GM18870 (cell line): ENCODE measurements around the gene WDR17.

Source experiments
- ATAC-seq: cut with Tn5 transposase; IDR thresholded peaks from one replicate; pipeline ENCODE4 v1.9.1; 2021; ENCODE audit warnings: moderate library complexity; ENCODE audit not compliant: unreplicated experiment

Gene WDR17

DNA sequence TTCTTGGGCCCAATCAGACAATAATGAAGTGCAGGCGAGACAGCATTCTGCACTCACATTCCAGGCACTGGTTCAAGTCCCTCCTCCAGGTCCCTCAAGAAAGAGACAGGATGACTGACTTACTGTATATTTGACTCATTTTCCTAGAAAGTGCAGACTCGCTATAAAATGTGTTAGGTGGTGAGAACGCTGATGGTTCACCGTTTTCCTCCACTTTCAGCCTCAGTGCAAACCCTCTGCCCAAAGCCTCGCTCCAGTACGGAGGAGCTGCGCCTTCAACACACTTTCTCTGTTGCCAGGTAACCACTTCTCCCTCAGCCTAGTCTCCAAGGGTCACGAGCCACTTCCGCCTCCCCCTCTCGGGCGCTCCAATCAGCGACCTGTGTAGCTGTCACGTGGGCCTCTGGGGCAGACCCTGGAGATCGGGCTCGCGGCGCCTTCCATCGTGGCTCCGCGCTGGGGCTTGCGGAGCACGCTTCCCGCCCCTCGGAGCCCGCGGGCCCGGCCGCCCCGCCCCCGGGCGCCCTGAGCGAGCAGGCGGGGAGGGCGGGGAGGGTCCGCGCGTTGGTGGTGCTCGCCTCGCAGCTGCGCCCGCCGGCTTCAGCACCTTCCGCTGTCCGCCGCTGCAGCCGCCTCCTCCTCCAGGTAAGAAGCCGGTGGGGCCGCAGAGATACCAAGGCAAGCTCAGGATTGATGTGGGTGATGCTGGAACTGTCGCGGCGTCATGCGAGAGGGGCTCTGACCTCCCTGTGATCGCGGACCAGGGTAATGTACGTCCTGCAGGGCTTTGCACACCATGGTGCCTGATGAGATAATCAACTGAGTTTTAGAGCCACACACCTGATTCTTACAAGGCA, at the start of gene WDR17:
Gene WDR17, plus strand, starts transcription at position 407 of the 857 bp plus-strand sequence. CDS start 45,740 bp downstream, outside the sequence.
- peak; percentile 100 for ATAC-seq

- no peak for ATAC-seq
Measured at GRCh38 chr4:176016601-176017000, 49.0 kb upstream of the WDR17 start.

DNA sequence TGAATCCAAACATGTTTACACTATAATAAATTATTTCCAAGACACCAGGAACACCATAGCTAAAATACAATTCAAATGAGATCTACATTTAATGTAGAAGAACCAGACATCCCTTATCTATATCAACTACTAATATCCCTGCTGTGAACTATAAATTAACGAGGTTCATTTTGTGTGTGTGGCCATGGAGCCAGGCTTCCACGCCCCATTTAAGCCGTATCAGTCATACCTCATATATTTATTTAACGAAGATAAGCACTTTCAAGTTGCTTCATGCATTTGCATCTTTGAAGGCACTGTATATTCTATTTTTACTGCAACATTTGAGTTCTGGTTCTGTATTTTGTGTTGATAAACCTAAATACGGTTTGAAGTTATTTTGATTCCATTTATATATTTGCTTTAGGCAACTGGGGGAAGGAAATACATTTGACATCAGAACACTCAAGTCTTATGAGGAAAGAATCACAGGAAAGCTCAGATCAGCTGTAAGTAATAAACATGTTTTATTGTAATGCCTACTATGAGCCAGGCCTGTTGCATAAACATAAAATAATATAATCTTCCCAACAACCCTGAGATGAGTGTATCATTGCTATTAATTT, 45.1 kb upstream of the WDR17 start:
- no peak for ATAC-seq

- no peak for ATAC-seq
Measured at GRCh38 chr4:176030391-176030790, 35.2 kb upstream of the WDR17 start.

DNA sequence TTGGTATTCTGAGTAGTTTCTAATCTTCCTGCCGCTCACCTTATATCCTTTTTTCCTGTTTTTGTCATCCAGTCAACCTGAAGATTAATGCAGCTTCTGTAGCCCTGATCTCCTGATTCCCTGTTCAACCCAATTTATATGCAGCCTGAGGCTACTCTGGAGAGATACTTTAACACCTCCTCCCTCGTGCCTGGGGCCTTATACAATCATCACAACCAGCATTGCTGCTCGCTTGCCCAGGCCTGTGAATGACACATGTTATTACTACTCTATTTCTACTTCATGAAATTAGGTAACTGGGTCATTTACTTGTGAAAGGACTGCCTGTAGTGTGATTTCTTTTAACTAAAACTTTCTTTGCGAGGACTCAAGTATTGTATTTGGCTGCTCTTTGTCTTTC, 33.7 kb upstream of the WDR17 start:
- no peak for ATAC-seq

- no peak for ATAC-seq
Measured at GRCh38 chr4:176032454-176032853, 33.2 kb upstream of the WDR17 start.

DNA sequence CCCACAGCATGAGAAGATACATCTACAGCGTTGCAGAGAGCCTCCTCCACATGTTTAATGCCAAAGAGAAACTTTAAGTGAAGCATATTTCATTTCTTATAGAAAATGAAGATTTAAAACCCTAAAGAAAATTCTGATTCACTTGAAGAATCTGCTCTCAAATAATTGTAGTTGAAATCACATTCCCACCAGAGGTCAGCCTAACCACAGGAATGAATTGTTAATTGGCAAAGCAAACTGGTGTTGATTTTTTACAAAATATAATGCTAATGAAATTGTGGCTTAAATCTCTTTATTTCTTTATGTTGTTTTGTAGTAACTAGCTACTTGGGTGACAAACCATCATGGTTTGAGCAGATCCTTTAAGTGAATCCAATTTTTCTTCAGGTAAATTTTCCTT, 31.1 kb upstream of the WDR17 start:
- no peak for ATAC-seq

- ATAC-seq: no peak
Measured at GRCh38 chr4:176034936-176035335, 30.7 kb upstream of the WDR17 start.

- ATAC-seq: peak; percentile 78
Measured at GRCh38 chr4:176036585-176037205, 28.9 kb upstream of the WDR17 start.

GRCh38 chr4:176038789-176039188, 26.9 kb upstream of the WDR17 start:
- no peak for ATAC-seq

- ATAC-seq: no peak
Measured at GRCh38 chr4:176042195-176042594, 23.4 kb upstream of the WDR17 start.

DNA sequence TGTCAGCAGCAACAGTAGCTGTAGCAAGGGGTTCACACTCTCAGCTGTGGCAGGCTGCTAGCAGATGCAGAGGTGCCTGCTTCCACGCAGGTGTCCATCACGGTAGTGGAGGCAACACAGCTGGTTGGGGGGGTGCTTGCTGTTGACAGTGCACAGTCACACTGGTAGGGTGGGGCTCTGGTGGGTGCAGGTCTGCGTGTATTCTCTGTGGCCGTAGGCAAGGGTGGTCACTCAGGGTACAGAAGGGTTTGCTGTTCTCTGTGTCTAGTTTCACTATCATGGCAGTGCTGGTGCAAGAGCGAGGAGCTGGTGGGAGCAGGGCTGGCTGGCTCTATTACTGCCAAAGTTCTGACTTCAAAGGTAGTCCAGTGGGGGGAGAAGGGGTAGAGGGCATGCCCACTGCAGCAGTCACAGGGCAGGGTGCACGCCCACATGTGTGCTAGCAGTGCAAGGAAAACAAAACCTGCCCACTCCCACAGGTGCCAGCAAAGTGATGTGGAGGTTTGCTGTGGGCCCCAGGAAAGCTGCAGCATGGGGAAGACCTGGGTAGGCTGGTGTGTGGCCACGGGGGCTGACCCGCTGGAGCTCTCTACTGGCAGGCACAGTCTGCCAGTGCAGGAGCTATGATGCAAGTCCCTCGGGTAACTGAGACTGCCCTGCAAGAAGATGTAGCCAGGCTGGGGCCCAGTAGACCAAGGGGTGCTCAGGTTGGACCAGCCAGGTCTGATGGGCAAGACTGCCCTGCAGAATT, 21.6 kb upstream of the WDR17 start:
- no peak for ATAC-seq

DNA sequence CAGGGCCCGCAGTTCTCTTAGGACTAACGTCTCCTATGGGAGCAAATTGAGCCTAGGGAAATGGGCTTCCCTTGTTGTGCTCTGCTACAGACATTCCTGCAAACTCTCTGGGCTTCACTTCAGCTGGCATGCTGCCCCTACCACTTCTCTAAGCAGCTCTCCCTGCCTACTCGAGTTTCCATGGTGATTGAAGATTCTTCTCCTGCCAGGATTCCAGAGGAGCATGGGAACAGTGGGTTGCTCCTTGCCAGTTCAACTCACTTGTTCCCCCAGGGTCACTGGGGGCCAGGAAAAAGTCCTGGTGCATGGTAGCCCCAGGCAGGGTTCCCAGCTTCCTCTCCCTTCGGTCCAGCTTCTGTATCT, 21.1 kb upstream of the WDR17 start:
- no peak for ATAC-seq

DNA sequence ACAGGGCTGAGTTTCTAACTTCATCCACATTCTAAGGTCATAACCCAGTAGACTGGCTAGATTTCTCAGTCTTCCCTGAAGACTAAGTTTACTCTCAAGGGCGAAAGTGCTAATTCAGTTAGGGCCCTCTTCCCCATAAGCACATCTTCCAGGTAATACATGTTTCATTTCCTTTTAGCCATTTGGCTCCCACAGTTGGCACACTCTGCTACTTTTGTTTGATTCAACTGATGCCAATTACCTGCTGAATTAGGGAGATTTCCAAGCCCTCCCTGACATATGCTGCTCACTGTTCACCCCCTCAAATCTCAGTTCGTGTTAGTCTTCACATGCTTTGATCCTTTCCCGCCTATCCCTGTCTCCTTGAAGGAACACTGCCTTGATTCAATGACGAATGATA, 17.0 kb upstream of the WDR17 start:
- ATAC-seq: no peak

DNA sequence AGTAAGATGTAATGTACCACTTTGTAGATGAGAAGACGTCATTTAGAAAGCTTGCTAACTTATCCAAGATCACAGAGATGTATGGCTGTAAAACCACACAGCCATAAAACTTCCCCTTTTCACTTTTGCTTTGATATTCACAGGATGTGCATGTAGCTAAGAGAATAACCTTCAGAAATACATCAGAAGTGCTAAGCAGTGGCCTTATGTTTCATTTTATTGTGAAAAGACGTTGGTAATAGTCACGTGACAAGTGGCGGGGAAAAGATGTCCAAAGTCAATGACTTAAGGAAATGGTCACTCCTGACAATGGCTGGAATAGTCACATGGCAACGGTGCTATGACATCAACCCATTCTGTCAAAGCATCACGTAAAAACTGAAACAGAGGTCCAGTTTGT, 12.9 kb upstream of the WDR17 start:
- ATAC-seq: peak; percentile 93

GRCh38 chr4:176053785-176054184, 11.9 kb upstream of the WDR17 start:
- no peak for ATAC-seq

GRCh38 chr4:176054942-176055341, 10.7 kb upstream of the WDR17 start:
- no peak for ATAC-seq

GRCh38 chr4:176063718-176064117, 1.9 kb upstream of the WDR17 start:
- ATAC-seq: no peak

GRCh38 chr4:176064539-176064938, 1.1 kb upstream of the WDR17 start:
- ATAC-seq: no peak

DNA sequence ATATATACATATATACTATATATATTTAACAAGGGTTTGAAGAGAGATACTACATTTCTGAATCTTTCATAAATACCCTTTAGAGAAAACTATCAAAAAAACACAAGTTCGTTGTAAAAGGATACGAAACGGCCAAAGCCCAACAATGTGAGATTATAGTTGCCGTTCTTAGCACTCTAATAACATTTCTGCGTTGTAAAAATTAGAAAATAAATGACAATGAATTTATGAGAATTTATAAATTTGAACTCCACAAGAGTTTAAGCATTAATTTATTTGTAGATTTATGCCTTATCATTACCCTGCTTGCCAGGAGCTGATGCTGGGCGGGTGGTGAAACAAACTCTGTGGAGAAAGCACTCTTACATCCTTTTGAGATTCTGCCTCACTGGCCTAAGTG, 1.1 kb downstream of the WDR17 start:
- ATAC-seq: no peak

GRCh38 chr4:176077561-176077960, 11.9 kb downstream of the WDR17 start:
- ATAC-seq: no peak
